GM12878 (cell line): ENCODE results near the gene ABCF1. TPM values are rescaled to one million over a fixed set of nuclear protein-coding genes. Genes with fewer than 3 reads are reported as not detected.

ENCODE experiments used
- ATAC-seq: fragments of 200-7000 bp; cut with Tn5 transposase; 3 replicates; pipeline ENCODE4 v1.9.1; 2020; ENCODE audit warnings: mild to moderate bottlenecking, moderate library complexity
- BruUV-seq: library from RNA; stranded (reverse); fragments of 400-500 nt; replicated peaks from 2 replicates; lab custom pipeline; 2021; lab: Mats Ljungman, UMichigan
- CTCF ChIA-PET: fragments of 300-600 bp; sonication (Branson Sonifier 250); formaldehyde crosslinking; extraction: SDS; loops from one replicate; lab custom pipeline; 2021; ENCODE audit warnings: inconsistent platforms; lab: Yijun Ruan, JAX
- POLR2A ChIA-PET: fragments of 350-600 bp; formaldehyde crosslinking; extraction: SDS; loops from one replicate; lab custom pipeline; 2021; ENCODE audit warnings: inconsistent platforms; lab: Charles Lee
- RAD21 ChIA-PET: fragments of 300-600 bp; sonication (Branson Sonifier 250); formaldehyde crosslinking; loops from one replicate; lab custom pipeline; 2023; ENCODE audit warnings: antibody characterized with exemption; ENCODE audit not compliant: unreplicated experiment; lab: Charles Lee
- SMC1A ChIA-PET: fragments of 300-600 bp; sonication (Branson Sonifier 250); formaldehyde crosslinking; loops from one replicate; lab custom pipeline; 2023; ENCODE audit not compliant: unreplicated experiment, uncharacterized antibody; lab: Charles Lee
- DNase-seq: peaks from one replicate; pipeline ENCODE4 v3.0.0-alpha.2; 2011; ENCODE audit warnings: low read depth, low spot score
- FAIRE-seq: peaks from 3 replicates; lab custom pipeline; 2011; peaks lifted over from hg19 to GRCh38; lab: Jason Lieb, UNC
- H2AFZ ChIP-seq: 2 replicates; pipeline ENCODE4 v1.6.0; 2011; ENCODE audit warnings: low read depth, low read length, control low read depth; ENCODE audit not compliant: control insufficient read depth
- H3K27ac ChIP-seq: 2 replicates; pipeline ENCODE4 v1.5.1; 2011; ENCODE audit warnings: control low read depth; ENCODE audit not compliant: control insufficient read depth, insufficient read depth
- H3K27me3 ChIP-seq, 2 experiments: replicated peaks in 1 of 2; 2 replicates each; pipeline versions ENCODE4 v1.6.0 to v1.6.1; 2011; ENCODE audit warnings: low read length in 1 of 2; ENCODE audit not compliant: control insufficient read depth in 2 of 2, insufficient read depth in 2 of 2
- H3K36me3 ChIP-seq, 2 experiments: 2 replicates each; pipeline ENCODE4 v1.5.1; 2011; ENCODE audit warnings: low read length in 1 of 2; ENCODE audit not compliant: control insufficient read depth in 2 of 2, insufficient read depth in 2 of 2
- H3K4me1 ChIP-seq: 2 replicates; pipeline ENCODE4 v1.6.1; 2011; ENCODE audit warnings: mild to moderate bottlenecking, low read length, moderate library complexity, mixed read lengths; ENCODE audit not compliant: control insufficient read depth, insufficient read depth
- H3K4me2 ChIP-seq: 2 replicates; pipeline ENCODE4 v1.6.0; 2011; ENCODE audit warnings: control low read depth; ENCODE audit not compliant: control insufficient read depth, insufficient read depth
- H3K4me3 ChIP-seq: fragments of 200-600 bp; sonication (generic); 2 replicates; pipeline ENCODE4 v1.5.1; 2016
- H3K79me2 ChIP-seq: 2 replicates; pipeline ENCODE4 v1.6.0; 2011; ENCODE audit warnings: low read length; ENCODE audit not compliant: control insufficient read depth, insufficient read depth
- H3K9ac ChIP-seq: 2 replicates; pipeline ENCODE4 v1.8.0; 2011; ENCODE audit warnings: low read length, control low read depth, mixed read lengths; ENCODE audit not compliant: control insufficient read depth, insufficient read depth
- H3K9me3 ChIP-seq: replicated peaks from 3 replicates; pipeline ENCODE4 v1.5.1; 2011; ENCODE audit warnings: mild to moderate bottlenecking, low read length; ENCODE audit not compliant: control insufficient read depth, insufficient read depth
- H4K20me1 ChIP-seq: 2 replicates; pipeline ENCODE4 v1.6.0; 2011; ENCODE audit not compliant: control insufficient read depth, insufficient read depth
- BCL11A ChIP-seq: IDR thresholded peaks from 2 replicates; pipeline ENCODE4 v1.6.1; 2011; ENCODE audit warnings: low read depth, low read length
- CEBPB ChIP-seq, 2 experiments: fragments of 150-350 bp in 1 of 2; IDR thresholded peaks; 2 replicates each; pipeline ENCODE4 v1.6.1; 2012 to 2014; ENCODE audit warnings: low read depth in 2 of 2, low read length in 2 of 2, borderline replicate concordance in 1 of 2, inconsistent platforms in 1 of 2
- CREB1 ChIP-seq: IDR thresholded peaks from 2 replicates; pipeline ENCODE4 v1.6.1; 2012; ENCODE audit warnings: low read depth, mild to moderate bottlenecking, inconsistent platforms
- FOXK2 ChIP-seq: fragments of 450-650 bp; IDR thresholded peaks from 2 replicates; pipeline ENCODE4 v1.6.1; 2017; ENCODE audit warnings: mild to moderate bottlenecking, moderate library complexity
- FOXM1 ChIP-seq: IDR thresholded peaks from 2 replicates; pipeline ENCODE4 v1.6.1; 2012; ENCODE audit warnings: low read depth, mild to moderate bottlenecking, inconsistent platforms, low read length, moderate library complexity
- POU2F2 ChIP-seq: IDR thresholded peaks from 3 replicates; pipeline ENCODE4 v1.6.1; 2011; ENCODE audit warnings: low read depth, mild to moderate bottlenecking, low read length, borderline replicate concordance
- RELA ChIP-seq: fragments of 450-650 bp; IDR thresholded peaks from 2 replicates; pipeline ENCODE4 v1.8.0; 2014; ENCODE audit warnings: borderline replicate concordance; ENCODE audit not compliant: partially characterized antibody
- STAT1 ChIP-seq: fragments of 450-650 bp; conservative IDR thresholded peaks from 2 replicates; pipeline ENCODE4 v1.6.1; 2014; ENCODE audit warnings: antibody characterized with exemption, mild to moderate bottlenecking
- ZBTB4 ChIP-seq: fragments of 450-650 bp; formaldehyde crosslinking; IDR thresholded peaks from 2 replicates; pipeline ENCODE4 v1.4.0; 2022; ENCODE audit warnings: mild to moderate bottlenecking, moderate library complexity
- ZNF384 ChIP-seq: IDR thresholded peaks from 2 replicates; pipeline ENCODE4 v1.6.1; 2012; ENCODE audit warnings: low read depth, mild to moderate bottlenecking, low read length, improper control_type of control experiment, borderline replicate concordance
- WGBS: methylation state at CpG from one replicate; pipeline ENCODE4 v1.1.6; 2016; ENCODE audit warnings: low lambda C conversion rate; ENCODE audit not compliant: insufficient replicate concordance, insufficient coverage; ENCODE audit errors: missing lambda C conversion rate; 5-methylcytosine and 5-hydroxymethylcytosine counted together
- in situ Hi-C: fragments of 300-500 bp; cut with MboI; formaldehyde crosslinking; loops from 9 replicates; pipeline ENCODE4 v1.14.3; 2018; ENCODE audit warnings: mixed read lengths
- intact Hi-C: fragments of 100-400 bp; cut with micrococcal nuclease; formaldehyde crosslinking; loops from one replicate; pipeline ENCODE4 v1.14.2; 2022; ENCODE audit not compliant: unreplicated experiment
- polyA plus RNA-seq, 11 experiments: library from polyadenylated mRNA; depleted of rRNA in 4 of 11; unstranded in 6 of 11; stranded (reverse) in 5 of 11; fragments of >200 nt; fragmentation: Nextera tagmentation in 4 of 11; fragmentation: Illumina TruSeq in 1 of 11; extraction: Ambion mirVana in 4 of 11; extraction: Trizol in 1 of 11; gene quantifications; 1 replicate in 1 of 11; 2 replicates in 10 of 11; pipeline versions ENCODE4 v1.2.1 to v1.2.3, GENCODE V29; 2011 to 2016; ENCODE audit warnings: inconsistent platforms in 2 of 11, missing spikeins in 2 of 11, low read depth in 1 of 11
- total RNA-seq, 4 experiments: library from RNA; depleted of rRNA in 3 of 4; stranded (reverse); fragments of >200 nt in 3 of 4; fragmentation: Illumina TruSeq in 1 of 4; extraction: Trizol in 1 of 4; gene quantifications; 2 replicates each; pipeline versions ENCODE4 v1.2.1 to v1.2.3, GENCODE V29; 2013 to 2021
- TF ChIP-seq, protein P1 (sequence below), 3 experiments: IDR thresholded peaks in 2 of 3; conservative IDR thresholded peaks in 1 of 3; 2 replicates each; pipeline ENCODE4 v1.5.1; 2011; ENCODE audit warnings: low read depth in 3 of 3, low read length in 3 of 3, mild to moderate bottlenecking in 3 of 3, control low read depth in 2 of 3, moderate library complexity in 2 of 3, inconsistent platforms in 1 of 3, mixed read lengths in 1 of 3; ENCODE audit not compliant: control insufficient read depth in 2 of 3, insufficient read depth in 1 of 3; ENCODE audit errors: extremely low read depth in 1 of 3
- TF ChIP-seq, protein P2 (sequence below): fragments of 450-650 bp; IDR thresholded peaks from 2 replicates; pipeline ENCODE4 v1.6.1; 2017; ENCODE audit warnings: mild to moderate bottlenecking, moderate library complexity

ABCF1 gene
- total and polyA plus RNA-seq, 10 of the 15 experiments (the other 5 are each of a cell fraction or from before 2014, with no cell fraction given) = 21.3 to 79.6 (median 55.9) TPM

- WGBS = 4% methylated on average over 36 of the region's 36 CpGs
- CTCF ChIA-PET = interaction anchor here (0.6 to 1.7 kb wide), 4 partner anchors 19 to 104 kb away, joined by 3 to 6 read pairs (median 4); no protein-coding TSS in a partner anchor
- H3K4me2 ChIP-seq = peak within 1 kb of the TSS; percentile 92
- TF ChIP-seq CREB1 (peak; percentile 91), STAT1 (no peak), BCL11A (no peak), FOXM1 (no peak), FOXK2 (peak; percentile 15), ZNF384 (no peak), RELA (no peak), ZBTB4 (CRISPR knock-in tag) (no peak), CEBPB (IDR thresholded peaks at IDR 0.05; ENCODE audit: borderline replicate concordance in 1 of 2, low read depth in 2 of 2, low read length in 2 of 2) (no peak), POU2F2 (peak; percentile 66; the same call in 1 of the 3 replicates)
- TF ChIP-seq, protein P1, sequence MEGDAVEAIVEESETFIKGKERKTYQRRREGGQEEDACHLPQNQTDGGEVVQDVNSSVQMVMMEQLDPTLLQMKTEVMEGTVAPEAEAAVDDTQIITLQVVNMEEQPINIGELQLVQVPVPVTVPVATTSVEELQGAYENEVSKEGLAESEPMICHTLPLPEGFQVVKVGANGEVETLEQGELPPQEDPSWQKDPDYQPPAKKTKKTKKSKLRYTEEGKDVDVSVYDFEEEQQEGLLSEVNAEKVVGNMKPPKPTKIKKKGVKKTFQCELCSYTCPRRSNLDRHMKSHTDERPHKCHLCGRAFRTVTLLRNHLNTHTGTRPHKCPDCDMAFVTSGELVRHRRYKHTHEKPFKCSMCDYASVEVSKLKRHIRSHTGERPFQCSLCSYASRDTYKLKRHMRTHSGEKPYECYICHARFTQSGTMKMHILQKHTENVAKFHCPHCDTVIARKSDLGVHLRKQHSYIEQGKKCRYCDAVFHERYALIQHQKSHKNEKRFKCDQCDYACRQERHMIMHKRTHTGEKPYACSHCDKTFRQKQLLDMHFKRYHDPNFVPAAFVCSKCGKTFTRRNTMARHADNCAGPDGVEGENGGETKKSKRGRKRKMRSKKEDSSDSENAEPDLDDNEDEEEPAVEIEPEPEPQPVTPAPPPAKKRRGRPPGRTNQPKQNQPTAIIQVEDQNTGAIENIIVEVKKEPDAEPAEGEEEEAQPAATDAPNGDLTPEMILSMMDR (IDR thresholded peaks at IDR 0.05 in 2 of 3, conservative IDR thresholded peaks at IDR 0.05 in 1 of 3; ENCODE audit: control insufficient read depth in 2 of 3, extremely low read depth in 1 of 3, insufficient read depth in 1 of 3, low read depth in 3 of 3, low read length in 3 of 3) = peak; percentile 44 to 52 (median 46); a peak in 5 of 6 replicates
- TF ChIP-seq, protein P2, sequence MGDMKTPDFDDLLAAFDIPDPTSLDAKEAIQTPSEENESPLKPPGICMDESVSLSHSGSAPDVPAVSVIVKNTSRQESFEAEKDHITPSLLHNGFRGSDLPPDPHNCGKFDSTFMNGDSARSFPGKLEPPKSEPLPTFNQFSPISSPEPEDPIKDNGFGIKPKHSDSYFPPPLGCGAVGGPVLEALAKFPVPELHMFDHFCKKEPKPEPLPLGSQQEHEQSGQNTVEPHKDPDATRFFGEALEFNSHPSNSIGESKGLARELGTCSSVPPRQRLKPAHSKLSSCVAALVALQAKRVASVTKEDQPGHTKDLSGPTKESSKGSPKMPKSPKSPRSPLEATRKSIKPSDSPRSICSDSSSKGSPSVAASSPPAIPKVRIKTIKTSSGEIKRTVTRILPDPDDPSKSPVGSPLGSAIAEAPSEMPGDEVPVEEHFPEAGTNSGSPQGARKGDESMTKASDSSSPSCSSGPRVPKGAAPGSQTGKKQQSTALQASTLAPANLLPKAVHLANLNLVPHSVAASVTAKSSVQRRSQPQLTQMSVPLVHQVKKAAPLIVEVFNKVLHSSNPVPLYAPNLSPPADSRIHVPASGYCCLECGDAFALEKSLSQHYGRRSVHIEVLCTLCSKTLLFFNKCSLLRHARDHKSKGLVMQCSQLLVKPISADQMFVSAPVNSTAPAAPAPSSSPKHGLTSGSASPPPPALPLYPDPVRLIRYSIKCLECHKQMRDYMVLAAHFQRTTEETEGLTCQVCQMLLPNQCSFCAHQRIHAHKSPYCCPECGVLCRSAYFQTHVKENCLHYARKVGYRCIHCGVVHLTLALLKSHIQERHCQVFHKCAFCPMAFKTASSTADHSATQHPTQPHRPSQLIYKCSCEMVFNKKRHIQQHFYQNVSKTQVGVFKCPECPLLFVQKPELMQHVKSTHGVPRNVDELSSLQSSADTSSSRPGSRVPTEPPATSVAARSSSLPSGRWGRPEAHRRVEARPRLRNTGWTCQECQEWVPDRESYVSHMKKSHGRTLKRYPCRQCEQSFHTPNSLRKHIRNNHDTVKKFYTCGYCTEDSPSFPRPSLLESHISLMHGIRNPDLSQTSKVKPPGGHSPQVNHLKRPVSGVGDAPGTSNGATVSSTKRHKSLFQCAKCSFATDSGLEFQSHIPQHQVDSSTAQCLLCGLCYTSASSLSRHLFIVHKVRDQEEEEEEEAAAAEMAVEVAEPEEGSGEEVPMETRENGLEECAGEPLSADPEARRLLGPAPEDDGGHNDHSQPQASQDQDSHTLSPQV = no peak
Observed at GRCh38 chr6:30626484-30627366, 55.5 kb downstream of the ABCF1 start, which contains the start of gene ATAT1. Gene ATAT1, plus strand, starts transcription at chr6:30626874.

More at GRCh38 chr6:30626484-30627366, 55.5 kb downstream of the ABCF1 start, which contains the start of gene ATAT1:
- FAIRE-seq (peak; percentile 96), ATAC-seq (peak; percentile 99), DNase-seq (peak; percentile 36)
- H3K4me1 ChIP-seq = no peaks in the 10 kb centered on the region
- ChIA-PET POLR2A (interaction anchor here (0.9 to 2.0 kb wide), 3 partner anchors 9 to 95 kb away, joined by 3 to 11 read pairs (median 3); partner anchors contain the start of gene MRPS18B), SMC1A (interaction anchor here (0.7 to 1.2 kb wide), 2 partner anchors 9 to 13 kb away, joined by 3 to 4 read pairs; partner anchors contain the start of gene MRPS18B), RAD21 (interaction anchor here (1.0 to 2.7 kb wide), 2 partner anchors 46 to 104 kb away, joined by 3 to 6 read pairs; partner anchors contain the start of gene DHX16)
- TSS peak; percentile 43 for BruUV-seq
- intact Hi-C loops (no loop called here), in situ Hi-C loops (no loop called here)
- H3K36me3 ChIP-seq = peaks cover 10 to 12% of the 10 kb centered on the region in 2 experiments
- peak within 1 kb of the TSS; percentile 54 for H3K27ac ChIP-seq
- peak within 1 kb of the TSS; percentile 15 for H2AFZ ChIP-seq
- no peaks in the 10 kb centered on the region for H4K20me1 ChIP-seq
- no peaks in the 10 kb centered on the region for H3K27me3 ChIP-seq
- peak within 1 kb of the TSS; percentile 95 for H3K4me3 ChIP-seq
- H3K9ac ChIP-seq = peak within 1 kb of the TSS; percentile 56
- no peaks in the 10 kb centered on the region for H3K9me3 ChIP-seq
- H3K79me2 ChIP-seq = no peaks in the 10 kb centered on the region; the same call in none of the 2 replicates
